Stimulated activated CD8-positive, alpha-beta memory T cell treated with anti-CD3 and anti-CD28 coated beads, Interleukin-15, amount 100 ng/mL, for 4 hours (primary cell): Measurements from ENCODE around the gene TNFRSF8.

Source experiments
- DNase-seq, 2 donors: peaks; one replicate each; pipeline ENCODE4 v3.0.0-alpha.2; 2020; ENCODE audit warnings: low read depth in 2 of 2

TNFRSF8 gene

DNA sequence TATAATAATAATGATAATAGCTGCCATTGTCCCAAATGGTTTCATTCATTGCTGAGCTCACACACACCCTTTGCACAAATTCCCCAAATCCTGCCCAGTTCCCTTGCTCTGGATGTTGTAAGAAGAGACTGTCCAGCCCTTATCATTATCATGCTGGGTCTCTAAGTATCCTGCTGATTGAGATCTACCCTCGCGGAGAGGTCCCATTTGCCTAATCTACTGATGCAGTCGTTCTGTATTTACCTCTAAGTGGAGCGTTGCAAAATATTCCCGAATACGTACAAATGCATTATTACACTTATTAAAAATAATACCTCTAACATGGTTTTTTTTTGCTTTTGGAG lies 51.2 kb downstream of the TNFRSF8 start:
- no peak for DNase-seq

DNA sequence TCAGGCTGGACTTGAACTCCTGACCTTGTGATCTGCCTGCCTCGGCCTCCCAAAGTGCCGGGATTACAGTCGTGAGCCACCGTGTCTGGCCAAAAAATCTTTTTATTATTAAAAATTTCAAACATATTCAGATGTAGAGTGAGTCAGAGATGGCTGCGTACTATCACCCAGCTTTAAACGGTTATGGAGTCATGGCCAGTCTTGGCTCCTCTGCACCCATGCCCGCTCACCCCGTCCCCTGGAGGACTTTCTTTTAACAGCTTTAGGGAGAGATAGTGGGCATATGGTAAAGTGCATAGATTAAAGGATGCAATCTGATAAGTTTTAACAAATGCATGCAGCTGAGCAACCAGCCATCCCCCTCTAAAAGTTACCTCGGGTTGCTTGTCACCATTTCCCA lies 51.8 kb downstream of the TNFRSF8 start:
- no peak for DNase-seq

- DNase-seq, result no peak
Measured at GRCh38 chr1:12121212-12122003, 58.3 kb downstream of the TNFRSF8 start.

GRCh38 chr1:12123172-12123571 lies 60.1 kb downstream of the TNFRSF8 start:
- DNase-seq, result no peak

- peak; percentile 41 to 54 for DNase-seq
Measured at GRCh38 chr1:12124693-12125421, 61.8 kb downstream of the TNFRSF8 start.

- no peak for DNase-seq
Measured at GRCh38 chr1:12125422-12126355, 62.6 kb downstream of the TNFRSF8 start.

DNA sequence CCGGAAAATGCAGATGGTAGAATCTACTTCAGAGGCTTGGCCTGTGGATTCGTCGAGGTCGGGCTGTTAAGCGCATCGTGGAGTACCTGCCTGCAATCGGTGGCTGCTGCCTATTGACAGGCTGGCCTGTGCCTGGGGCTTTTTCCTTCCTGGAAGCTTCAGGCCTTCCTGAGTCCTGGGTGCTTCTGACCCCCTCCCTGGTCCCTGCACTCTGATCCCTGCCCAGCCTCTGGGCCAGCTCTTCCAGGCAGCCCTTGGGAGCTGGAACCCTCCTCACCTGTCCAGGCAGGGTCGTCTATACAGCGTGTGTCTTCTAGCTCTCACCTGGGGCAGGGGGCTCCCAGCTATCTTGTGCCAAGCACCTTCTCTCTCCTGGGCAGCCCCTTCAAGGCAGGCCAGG lies 63.7 kb downstream of the TNFRSF8 start:
- no peak for DNase-seq

GRCh38 chr1:12127206-12127810 lies 64.2 kb downstream of the TNFRSF8 start:
- no peak for DNase-seq

DNA sequence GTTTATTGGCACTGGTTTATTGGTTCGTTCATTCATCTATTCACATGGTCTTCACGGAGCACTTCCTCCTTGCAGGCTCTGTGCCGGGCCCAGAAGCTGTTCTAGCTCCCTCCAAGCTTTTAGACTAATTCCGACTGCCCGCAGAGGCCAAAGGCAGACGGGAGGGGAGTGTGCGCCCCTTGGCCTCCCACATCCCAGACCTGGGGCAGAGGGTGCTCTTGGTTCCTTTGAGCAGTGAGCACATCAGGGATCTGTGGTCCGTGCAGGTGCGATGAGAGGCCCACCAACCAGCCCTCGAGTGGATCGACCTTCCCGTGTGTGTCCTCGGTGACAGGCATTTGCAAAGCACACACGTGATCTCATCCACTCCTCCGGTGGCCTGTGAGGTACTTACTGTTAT lies 65.0 kb downstream of the TNFRSF8 start:
- DNase-seq, result no peak

DNA sequence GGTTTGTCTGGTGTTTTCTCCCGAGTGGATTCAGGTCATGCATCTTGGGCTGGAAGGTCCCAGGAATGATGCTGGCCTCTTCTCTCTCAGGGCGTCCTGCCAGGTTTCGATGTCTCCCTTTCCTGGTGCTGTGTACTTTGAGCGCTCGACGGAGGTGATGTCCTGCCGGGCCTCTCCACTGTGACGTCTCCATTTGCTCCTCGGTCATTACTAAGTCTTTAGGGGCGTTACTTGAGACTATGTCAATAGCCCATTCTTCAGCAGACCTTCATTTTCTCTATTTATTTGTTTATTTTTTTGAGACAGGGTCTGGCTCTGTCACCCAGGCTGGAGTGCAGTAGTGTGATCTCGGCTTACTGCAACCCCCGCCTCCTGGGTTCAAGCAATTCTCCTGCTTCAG lies 66.5 kb downstream of the TNFRSF8 start:
- DNase-seq, result no peak

- no peak for DNase-seq
Measured at GRCh38 chr1:12130466-12131130, 67.5 kb downstream of the TNFRSF8 start.

DNA sequence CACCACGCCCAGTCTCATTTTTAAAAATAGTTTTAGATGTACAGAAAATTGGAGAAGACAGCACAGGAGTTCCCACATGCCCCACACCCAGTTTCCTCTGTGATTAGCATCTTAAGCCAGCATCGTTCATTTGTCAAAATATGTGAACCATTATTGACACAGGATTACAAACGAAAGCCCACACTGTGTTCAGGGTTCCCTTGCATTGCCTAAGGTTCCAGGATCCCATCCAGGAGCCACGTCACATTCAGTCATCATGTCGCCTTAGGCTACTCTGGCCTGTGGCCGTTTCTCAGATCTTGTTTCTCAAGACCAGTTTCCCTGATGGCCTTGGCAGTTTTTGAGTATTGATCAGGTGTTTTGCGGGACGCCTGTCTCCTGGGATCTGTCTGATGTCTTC lies 69.0 kb downstream of the TNFRSF8 start:
- DNase-seq, result no peak

DNA sequence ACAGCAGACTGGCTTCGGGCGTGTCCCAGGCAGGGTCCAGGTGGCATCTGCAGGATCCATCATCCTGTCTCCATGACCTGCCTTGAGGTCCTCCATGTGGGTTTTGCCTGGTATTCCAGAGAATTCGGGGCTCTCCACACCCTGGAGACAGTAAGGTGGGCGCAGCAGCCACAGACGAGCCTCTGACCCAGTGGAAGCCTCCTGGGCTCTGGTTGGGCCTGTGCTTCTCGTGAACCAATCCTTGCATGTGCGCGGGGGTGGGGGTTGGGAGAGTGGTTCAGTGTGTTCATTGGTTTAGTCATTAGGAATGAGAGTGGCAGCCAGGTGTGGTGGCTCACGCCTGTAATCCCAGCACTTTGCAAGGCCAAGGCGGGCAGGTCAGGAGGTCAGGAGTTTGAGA lies 71.6 kb downstream of the TNFRSF8 start:
- DNase-seq, result no peak

DNA sequence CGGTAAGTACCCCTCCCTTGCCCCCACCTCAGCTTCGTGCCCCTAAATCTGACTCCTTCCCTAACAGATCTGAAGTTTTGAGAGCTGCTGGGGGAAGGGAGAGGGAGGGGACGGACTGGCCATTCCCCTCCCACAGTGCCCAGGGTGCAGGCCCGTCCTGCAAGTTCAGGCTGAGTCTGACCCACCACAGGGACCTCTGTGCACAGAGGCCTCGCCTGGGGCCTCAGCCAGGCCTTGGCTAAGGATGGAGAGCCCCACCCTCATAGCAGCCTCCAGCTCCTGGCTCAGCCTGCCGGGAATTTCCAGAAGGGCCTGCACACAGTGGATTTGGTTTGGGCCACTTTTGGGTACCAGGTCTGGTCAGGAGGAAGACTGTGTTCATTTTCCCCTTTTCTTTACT lies 72.5 kb downstream of the TNFRSF8 start:
- DNase-seq, result no peak

GRCh38 chr1:12136916-12137610 lies 74.0 kb downstream of the TNFRSF8 start:
- DNase-seq, result no peak

DNA sequence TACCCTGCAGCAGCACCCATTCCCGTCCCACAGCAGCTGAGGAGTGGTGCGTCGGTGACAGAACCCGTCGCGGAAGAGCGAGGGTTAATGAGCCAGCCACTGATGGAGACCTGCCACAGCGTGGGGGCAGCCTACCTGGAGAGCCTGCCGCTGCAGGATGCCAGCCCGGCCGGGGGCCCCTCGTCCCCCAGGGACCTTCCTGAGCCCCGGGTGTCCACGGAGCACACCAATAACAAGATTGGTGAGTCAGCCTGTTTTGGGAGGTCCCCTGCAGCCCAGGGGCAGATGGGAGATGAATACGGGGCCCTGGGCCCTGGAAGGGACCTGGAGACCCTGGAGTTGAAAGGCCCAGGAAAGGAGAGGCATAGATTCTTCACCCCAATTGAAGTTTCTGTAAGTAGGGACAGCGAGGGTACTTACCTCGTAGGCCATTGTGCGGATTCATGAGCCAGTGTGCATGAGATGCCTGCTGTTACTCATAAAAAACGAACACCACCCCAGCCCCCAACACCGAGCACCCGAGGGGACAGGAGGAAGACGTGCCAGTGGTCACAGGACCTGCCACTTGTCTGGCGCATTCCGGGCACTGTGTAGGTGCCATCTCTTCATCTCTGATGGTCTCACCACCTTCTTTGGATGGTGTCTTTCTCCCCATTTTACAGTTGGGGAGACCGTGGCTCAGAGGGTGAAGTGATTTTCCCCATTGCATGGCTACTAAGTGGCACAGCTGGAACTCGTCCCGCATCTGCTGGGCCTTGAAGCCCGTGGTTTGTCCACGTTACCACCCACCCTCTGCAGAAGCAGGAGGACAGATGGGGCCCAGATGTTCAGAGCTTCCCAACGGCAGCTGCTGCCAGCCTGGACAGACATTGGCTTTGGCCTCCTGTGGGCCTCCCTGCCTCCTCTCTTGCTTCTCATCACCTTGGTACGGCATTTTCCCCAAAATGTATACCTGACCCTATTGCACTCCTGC lies 75.4 kb downstream of the TNFRSF8 start:
- DNase-seq, result no peak

DNA sequence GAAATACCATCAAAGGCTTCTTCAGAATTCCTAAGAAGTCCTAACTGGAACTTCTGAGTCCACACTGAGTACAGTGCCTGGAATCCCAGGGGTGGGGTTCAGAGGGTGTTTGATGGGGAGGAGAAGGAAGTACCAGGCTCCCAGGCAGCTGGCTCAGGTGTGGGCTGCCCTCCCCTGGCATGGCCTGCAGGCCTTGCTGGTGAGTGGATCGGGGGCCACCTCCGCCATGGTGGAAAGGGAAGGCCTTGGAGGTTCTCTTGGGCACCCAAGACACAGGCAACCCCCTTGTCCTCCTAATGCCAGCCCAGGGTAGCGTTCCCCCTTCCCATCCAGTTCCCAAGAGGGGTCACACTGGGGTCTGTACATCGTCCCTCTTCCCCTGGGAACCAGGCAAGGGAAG lies 76.9 kb downstream of the TNFRSF8 start:
- DNase-seq, result no peak

GRCh38 chr1:12140515-12141162 lies 77.5 kb downstream of the TNFRSF8 start:
- no peak for DNase-seq
